Gastroesophageal sphincter (tissue), 3 donors: ENCODE results near the gene SWAP70.

Source experiments
- CTCF ChIP-seq, 4 experiments: fragments of 200-600 bp in 2 of 4; fragments of 450-650 bp in 2 of 4; sonication (generic) in 1 of 4; IDR thresholded peaks; one replicate each; pipeline ENCODE4 v1.5.1; 2017 to 2019; ENCODE audit warnings: antibody characterized with exemption in 4 of 4, mild to moderate bottlenecking in 2 of 4, moderate library complexity in 2 of 4
- EP300 ChIP-seq: sonication (generic); formaldehyde crosslinking; IDR thresholded peaks from one replicate; pipeline ENCODE4 v1.6.1; 2017; ENCODE audit warnings: antibody characterized with exemption, mild to moderate bottlenecking
- POLR2A ChIP-seq, 2 donors: fragments of 450-650 bp; IDR thresholded peaks; one replicate each; pipeline ENCODE4 v1.6.1; 2017; ENCODE audit warnings: antibody characterized with exemption in 2 of 2, mild to moderate bottlenecking in 2 of 2, moderate library complexity in 1 of 2

- peak; percentile 84 to 96 (median 91) for TF ChIP-seq CTCF (IDR thresholded peaks at IDR 0.05)
- no peak for TF ChIP-seq EP300
- TF ChIP-seq POLR2A (IDR thresholded peaks at IDR 0.05): peak; percentile 29 to 40
Observed at GRCh38 chr11:9757809-9758636, 94.1 kb downstream of the SWAP70 start.
